ENCODE results near the gene OR1J1.

Gene OR1J1

DNA sequence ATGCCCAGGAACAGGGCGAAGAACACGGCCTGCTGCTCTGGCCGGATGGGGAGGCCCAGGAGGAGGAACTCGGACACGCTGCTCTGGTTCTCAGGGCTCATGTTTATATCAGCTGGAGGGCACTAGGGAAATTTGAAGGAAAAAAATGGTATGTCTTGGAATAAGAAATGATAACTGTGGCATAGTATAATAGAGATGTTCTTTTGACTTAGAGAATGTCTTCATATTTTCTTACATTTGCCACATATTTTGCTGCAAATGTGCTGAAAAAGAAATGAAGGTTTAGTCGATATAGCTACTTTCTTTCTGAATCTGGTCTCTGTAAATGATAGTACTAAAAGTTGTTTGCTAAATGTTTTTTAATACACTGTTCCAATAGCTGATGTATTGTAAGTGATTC, at the start of gene OR1J1:
Gene OR1J1, minus strand, starts transcription at position 101 of the 400 bp plus-strand sequence. Its CDS starts 0 bp downstream, at position 101.
- DNase-seq, result no peak

DNA sequence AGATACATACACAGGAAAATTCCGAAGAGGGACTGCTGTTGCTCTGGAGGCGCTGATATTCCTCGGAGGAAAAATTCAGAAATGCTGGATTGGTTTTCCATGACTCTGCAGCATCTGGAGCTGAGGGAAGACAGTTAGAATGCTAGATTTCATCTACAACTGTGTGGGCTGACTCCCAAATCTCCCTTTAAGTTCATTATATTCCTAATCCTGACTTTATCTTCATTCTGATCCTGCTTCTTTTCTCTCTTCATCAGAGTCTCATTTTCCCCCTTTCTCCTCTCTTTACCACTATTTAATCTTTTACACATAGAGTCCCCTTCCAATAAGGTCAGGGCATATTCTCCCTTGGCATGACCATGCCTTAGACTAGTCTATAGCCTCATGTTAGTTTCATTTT, 49.5 kb upstream of the OR1J1 start, which contains the start of gene OR1N1:
Gene OR1N1, minus strand, starts transcription at position 101 of the 400 bp plus-strand sequence. Its CDS starts 0 bp downstream, at position 101.
- no peak for DNase-seq

DNA sequence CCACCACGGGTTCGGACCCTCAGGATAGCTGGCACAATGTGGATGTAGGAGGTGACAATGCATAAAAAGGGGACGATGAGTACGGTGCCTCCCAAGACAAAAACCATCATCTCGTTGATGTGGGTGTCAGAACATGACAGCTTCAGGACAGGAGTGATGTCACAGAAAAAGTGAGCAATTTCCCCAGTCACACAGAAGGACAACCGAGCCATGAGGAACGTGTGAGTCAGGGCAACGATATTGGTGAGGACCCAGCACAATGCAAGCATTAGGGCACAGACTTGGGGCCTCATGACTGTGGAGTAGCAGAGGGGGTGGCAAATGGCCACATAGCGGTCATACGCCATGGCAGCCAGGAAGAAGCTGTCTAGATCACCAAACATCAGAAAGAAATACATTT, 48.9 kb upstream of the OR1J1 start:
- DNase-seq, result no peak

- no peak for DNase-seq
Measured at GRCh38 chr9:122519376-122519775, 41.6 kb upstream of the OR1J1 start.

- no peak for DNase-seq
Measured at GRCh38 chr9:122518841-122519240, 41.1 kb upstream of the OR1J1 start, which contains the start of gene OR1J4. Gene OR1J4 (plus strand): TSS chr9:122519141. CDS start chr9:122519141, 0 bp downstream.

DNA sequence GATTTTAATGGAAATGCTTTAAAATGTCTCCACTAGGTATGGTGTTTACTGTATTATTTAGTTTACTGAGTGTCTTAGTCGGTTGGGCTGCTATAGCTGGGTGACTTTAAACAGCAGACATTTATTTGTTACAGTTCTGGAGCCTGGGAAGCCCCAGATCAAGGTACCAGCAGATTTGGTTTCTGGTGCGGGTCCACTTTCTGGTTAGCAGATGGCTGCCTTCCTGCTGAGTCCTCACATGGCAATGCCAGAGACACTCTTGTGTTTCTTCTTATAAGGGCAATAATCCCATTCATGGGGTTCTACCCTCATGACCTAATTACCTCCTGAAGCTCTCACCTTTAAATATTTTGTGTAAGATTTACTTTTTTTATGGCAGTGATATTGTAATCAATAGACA, 40.5 kb upstream of the OR1J1 start:
- no peak for DNase-seq

DNA sequence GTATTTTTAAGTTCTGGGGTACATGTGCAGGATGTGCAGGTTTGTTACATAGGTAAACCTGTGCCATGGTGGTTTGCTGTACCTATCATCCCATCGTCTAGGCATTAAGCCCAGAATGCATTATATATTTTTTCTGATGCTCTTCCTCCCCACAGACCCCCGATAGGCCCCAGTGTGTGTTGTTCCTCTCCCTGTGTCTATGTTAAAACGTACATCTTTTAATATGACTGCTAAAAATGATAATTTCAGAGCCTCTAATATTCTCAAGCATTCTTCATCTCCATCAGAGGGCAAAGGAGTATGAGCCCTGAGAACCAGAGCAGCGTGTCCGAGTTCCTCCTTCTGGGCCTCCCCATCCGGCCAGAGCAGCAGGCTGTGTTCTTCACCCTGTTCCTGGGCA, 32.8 kb upstream of the OR1J1 start, which contains the start of gene OR1J2:
Gene OR1J2, plus strand, starts transcription at position 301 of the 400 bp plus-strand sequence. Its CDS starts 0 bp downstream, at position 301.
- DNase-seq, result no peak

DNA sequence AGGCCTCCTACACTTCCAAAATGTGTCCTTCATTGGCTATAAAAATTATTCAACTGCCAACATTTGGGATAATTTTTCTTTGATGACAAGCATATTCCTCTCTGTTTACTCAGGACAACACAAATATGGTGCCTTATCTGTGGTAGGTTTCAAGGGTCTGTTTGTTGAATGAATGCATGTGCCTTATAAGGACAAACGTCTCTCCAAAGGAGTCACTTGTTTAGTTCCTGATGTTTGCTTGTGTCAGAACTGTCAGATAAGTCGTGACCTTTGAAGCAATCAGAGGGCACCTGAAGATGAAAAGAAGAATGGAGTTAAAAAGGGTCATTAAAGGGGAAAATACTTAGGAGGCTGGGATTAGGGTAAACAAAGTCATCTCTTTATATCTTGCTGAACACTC, 29.2 kb upstream of the OR1J1 start:
- no peak for DNase-seq

DNA sequence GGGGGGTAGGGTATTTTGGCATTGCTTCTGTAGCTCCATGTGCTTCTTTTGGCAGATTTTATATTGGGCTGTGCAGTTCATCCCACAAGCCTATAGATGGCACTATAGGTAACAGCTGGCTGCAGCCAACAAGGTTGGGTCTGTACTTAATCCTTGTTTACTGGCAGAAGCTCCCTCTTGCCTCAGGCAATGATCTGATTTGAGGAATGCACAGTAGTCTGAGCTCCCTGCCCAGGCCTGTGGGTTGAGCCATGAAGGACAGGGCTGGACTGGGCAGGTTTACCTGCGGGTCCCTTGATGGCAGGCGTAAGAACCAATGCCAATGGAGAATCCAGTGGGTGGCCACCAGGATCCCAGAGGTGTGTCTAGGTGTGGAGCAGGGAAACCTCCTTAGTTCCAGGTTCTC, 21.2 kb upstream of the OR1J1 start:
- no peak for DNase-seq

GRCh38 chr9:122479062-122479461, 1.3 kb upstream of the OR1J1 start:
- no peak for DNase-seq

DNA sequence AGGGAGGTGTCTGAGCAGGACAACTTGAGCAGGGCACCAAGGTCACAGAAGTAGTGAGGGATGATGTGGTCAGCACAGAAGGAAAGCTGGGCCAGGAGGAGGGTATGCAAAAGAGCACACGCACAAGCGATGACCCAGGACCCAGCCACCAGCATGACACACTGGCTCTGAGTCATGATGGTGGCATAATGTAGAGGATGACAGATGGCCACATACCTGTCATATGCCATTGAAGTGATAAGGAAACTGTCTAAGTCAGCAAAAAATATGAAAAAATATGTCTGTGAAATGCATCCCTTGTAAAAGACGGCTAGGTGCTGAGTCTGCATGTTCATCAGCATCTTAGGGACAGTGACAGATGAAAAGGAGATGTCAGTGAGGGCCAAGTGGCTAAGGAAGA, 380 bp downstream of the OR1J1 start:
- no peak for DNase-seq

DNA sequence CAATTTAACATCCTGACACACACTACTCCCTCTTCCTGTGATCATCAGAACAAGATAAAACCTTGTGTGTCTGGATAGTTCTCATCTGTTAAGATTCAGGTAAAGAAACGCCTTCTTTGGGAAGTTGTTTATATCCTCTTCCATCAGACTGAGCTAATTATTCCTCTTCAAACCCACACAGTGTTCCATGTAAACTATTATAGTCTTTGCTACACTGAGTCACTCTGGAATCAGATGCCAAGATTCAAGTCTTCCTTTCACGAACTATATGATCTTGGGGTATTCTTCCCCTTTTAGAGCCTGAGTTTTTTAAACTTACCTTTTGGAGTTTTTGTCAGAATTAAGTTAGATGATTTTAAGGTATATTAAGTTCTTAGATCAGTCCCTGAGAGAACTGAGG, 2.0 kb downstream of the OR1J1 start:
- DNase-seq, result no peak

DNA sequence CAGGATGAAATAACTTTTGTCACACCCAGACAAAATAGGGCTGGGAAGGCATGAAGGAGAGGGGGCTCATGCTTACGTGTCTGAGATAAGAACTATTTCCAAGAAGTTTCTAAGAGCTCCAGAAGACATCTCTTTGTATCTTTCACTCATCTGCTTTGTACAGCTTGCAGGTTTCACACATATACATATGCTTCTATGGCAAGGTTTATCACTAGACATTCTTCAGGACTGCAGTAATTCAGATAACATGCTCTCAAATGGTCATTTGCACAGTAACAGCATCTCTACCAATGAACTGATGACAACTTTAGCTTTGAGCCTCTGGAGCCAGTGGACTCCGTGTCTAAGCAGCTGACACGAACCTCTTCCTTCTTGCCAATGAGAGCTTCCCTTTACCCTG, 3.2 kb downstream of the OR1J1 start:
- no peak for DNase-seq

GRCh38 chr9:122468735-122469134, 9.0 kb downstream of the OR1J1 start:
- DNase-seq, result no peak

- DNase-seq, result no peak
Measured at GRCh38 chr9:122466456-122466855, 11.3 kb downstream of the OR1J1 start.

GRCh38 chr9:122464633-122465567, 12.8 kb downstream of the OR1J1 start:
- DNase-seq, result peak; percentile 47

- no peak for DNase-seq
Measured at GRCh38 chr9:122463828-122464632, 13.7 kb downstream of the OR1J1 start.

- no peak for DNase-seq
Measured at GRCh38 chr9:122457787-122458186, 19.9 kb downstream of the OR1J1 start.

DNA sequence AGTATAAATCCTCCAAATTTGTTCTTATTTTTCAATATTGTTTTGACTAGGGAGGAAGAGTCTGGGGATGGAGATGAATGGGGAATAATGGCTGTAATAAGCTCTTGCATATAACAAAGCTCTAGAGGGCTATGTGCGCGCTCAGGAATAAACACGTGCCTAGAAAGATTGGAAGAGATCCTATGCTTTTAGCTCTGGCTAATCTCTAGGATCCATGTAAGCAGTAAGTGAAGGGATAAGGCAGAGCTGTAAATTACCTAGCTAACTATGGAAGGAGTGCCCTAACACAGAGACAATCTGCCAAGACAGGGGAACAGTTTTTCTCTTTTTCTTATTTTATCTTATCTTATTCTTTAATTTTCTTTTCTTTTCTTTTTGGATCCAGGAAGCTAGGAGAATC, 21.6 kb downstream of the OR1J1 start:
- DNase-seq, result no peak

- DNase-seq, result no peak
Measured at GRCh38 chr9:122453677-122454135, 24.0 kb downstream of the OR1J1 start.

DNA sequence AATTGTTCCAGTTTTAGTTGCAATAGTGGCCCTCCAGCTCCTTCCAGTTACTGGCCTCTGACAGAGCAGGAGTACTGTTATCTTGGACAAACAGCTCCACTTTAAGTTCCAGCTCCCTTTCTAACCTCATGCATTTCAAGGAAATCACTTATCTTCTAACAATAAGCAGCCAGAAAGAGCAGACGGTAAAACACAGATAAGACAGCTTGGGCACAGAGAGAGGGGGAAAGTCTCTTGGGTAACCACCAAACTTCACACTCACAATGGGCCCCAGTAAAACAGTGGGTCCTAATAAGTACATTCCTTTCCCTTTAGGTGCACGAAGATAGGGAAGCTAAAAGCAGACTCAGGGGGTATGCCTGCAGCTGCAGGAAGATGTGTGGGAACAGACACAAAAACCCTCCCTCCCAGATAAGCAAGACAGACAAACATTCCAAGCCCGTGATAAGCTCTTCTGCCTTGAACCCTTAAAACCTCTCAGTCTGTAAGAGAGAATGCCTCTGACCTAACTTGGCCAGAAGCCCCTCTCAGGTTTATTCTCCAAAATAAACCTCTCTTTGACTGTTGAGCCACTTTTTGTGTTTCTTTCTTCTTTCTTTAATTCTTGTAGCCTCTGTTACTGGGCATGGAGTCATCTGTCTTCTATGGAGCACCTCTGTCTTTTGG, 30.8 kb downstream of the OR1J1 start:
- DNase-seq, result no peak

GRCh38 chr9:122445155-122445749, 32.5 kb downstream of the OR1J1 start:
- no peak for DNase-seq

Data from left hindlimb (tissue), 1 donor.